HG02970 (cell line): Measurements from ENCODE around the gene FAM177A1.
"Not testable (repeated sequence)": the region's sequence is repeated elsewhere in the genome, so short reads cannot be mapped to it uniquely, and the experiment has no call there.

Experiments
- ATAC-seq: cut with Tn5 transposase; IDR thresholded peaks from one replicate; pipeline ENCODE4 v1.9.1; 2021; ENCODE audit warnings: mild to moderate bottlenecking, moderate library complexity, moderate number of reproducible peaks; ENCODE audit not compliant: unreplicated experiment, low FRiP score

The FAM177A1 gene

GRCh38 chr14:35052637-35053036 is 6.6 kb downstream of the FAM177A1 start:
- ATAC-seq: no peak

DNA sequence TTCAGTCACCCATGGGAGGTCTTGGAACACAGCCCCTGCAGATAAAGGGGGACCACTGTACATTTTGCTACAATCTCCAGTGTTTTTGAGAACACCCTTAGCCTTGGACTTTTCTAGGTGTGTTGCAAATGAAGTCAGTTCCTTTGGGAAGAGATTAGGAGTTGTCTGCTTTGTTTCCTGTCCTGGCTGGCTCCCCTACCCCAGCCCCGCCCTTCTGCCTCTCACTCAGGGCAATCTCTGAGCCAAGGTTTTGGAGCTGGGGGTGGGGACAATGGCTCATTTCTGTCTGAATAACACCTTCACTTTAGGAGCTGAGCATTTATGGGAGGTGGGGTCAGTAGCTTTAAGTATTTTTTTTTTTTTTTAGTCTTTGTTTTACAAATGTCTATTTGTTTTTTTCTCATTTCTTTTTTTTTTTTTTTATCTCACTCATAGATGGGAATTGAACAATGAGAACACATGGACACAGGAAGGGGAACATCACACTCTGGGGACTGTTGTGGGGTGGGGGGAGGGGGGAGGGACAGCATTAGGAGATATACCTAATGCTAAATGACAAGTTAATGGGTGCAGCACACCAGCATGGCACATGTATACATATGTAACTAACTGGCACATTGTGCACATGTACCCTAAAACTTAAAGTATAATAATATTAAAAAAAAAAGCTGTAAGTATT is 15.2 kb downstream of the FAM177A1 start:
- not testable (repeated sequence) for ATAC-seq

DNA sequence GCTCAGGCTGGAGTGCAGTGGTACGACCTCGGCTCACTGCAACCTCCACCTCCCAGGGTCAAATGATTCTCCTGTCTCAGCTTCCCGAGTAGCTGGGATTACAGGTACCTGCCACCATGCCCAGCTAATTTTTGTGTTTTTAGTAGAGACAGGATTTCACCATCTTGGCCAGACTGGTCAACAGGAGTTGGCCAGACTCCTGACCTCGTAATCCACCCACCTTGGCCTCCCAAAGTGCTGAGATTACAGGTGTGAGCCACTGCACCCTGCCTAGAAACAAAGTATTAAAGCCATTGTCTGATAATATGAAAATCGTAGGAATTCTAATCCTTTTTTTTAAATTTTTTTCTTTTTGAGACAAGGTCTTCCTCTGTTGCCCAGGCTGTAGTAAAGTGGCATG is 19.7 kb downstream of the FAM177A1 start:
- ATAC-seq: not testable (repeated sequence)

GRCh38 chr14:35068238-35069012 is 22.4 kb downstream of the FAM177A1 start:
- ATAC-seq: no peak

DNA sequence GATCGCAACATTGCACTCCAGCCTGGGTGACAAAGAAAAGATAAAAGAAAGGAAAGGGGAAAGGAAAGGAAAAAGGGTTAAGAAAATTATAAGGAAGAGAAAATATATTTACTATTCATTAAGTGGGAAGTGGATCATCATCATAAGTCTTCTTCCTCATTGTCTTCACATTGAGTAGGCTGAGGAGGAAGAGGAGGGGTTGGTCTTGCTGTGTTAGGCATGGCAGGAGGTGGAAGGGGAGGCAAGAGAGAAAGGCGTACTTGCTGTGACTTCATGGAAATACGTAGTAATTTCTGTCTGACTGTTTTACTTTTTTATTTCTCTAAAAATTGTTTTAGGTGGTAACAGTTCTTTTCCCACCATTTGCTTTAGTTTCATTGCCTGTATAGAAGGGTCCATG is 26.2 kb downstream of the FAM177A1 start:
- ATAC-seq: no peak

- ATAC-seq: no peak
These were observed 27.4 kb downstream of the FAM177A1 start for GRCh38 chr14:35073486-35073885.

DNA sequence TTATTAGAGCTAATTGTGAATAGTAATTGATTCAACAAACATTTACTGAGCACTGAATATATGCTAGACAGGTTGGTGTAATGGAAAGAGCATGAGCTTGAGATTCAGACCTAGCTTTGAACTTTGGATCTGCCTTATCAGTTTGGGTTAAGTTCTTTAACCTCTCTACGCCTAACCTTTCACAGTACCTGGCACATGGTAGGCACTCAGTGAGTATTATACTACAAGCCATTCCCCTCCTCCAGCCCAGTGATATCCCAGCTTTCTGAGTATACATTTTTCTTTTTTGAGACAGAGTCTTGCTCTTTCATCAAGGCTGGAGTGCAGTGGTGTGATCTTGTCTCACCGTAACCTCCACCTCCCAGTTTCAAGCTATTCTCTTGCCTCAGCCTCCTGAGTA is 32.0 kb downstream of the FAM177A1 start:
- ATAC-seq: no peak

GRCh38 chr14:35079742-35080141 is 33.7 kb downstream of the FAM177A1 start:
- no peak for ATAC-seq

DNA sequence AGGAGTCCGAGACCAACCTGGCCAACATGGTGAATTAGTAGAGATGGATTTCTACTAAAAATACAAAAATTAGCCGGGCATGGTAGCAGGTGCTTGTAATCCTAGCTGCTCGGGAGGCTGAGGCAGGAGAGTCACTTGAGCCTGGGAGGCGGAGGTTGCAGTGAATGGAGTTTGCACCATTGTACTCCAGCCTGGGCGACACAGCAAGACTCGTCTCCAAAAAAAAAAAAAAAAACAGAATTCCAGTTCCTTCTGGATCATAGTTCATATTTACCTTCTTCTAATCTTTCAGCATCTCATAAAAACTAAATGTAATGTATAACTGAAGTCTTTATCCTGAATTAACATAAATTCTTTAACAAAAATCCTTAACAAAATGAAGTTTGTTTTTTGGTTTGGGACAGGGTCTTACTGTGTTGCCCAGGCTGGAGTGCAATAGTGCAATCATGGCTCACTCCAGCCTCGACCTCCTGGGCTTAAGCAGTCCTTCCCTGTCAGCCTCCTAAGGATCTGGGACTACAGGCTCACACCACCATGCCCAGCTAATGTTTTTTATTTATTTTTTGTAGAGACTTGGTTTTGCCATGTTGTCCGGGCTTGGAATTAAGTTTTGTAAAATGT is 37.6 kb downstream of the FAM177A1 start:
- ATAC-seq: no peak

DNA sequence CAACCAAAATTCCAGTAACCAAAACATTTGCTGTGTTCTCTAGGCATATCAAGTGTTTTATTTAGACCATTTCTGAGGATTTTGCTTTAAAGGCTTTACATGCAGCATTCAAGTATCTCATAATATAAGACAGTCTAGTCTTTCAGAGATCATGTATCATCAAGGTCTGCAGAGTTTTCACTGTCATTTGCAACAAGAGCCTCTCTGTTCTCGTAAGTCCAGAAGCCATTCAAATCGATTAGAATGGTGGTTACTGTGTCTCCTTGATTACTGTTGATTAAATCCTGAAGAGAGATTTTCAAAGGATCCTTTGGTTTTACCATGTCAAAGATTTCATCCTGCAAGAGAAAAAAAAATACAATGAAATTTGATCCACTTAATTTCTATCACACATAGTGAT is 39.4 kb downstream of the FAM177A1 start:
- no peak for ATAC-seq

DNA sequence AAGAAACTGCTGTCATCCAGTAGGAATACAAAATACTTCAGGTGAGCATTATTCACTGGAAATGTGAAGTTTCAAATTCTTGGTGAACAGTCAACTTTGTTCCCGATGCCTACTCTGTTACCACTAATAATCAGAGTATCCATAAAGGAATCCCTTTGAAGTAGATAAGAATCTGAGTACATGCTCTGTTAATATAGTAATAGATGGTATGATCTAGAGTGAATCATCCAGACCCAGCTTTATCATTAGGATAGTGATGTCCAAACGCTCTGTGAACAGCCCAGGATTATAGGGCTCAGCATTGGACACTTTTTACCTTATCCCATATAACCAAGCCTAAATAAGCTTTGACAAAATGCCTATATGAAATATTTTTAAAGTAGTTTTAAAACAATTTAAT is 42.4 kb downstream of the FAM177A1 start:
- ATAC-seq: no peak

- not testable (repeated sequence) for ATAC-seq
These were observed 48.6 kb downstream of the FAM177A1 start for GRCh38 chr14:35094645-35095044.

GRCh38 chr14:35107866-35108265 is 61.8 kb downstream of the FAM177A1 start:
- no peak for ATAC-seq

GRCh38 chr14:35112641-35113040 is 66.6 kb downstream of the FAM177A1 start:
- ATAC-seq: no peak

- no peak for ATAC-seq
These were observed 67.4 kb downstream of the FAM177A1 start for GRCh38 chr14:35113308-35113950.

DNA sequence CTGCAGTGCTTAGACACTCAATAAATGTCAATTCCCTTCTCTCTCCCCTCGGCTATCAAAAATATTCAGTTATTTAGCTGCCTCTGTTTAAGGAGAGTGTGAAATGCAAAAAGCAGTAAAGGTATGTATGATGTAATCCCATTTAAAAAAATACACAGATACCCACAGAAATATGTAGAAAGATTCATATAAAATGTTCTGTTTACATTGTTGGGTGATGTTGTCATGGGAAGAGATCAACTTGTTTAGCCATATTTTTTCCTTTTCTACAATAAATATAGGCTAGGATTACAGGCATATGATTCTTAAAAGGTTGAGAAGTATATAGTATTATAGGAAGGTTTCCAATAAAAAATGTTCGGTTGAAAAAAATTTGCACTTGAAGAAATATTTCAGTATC is 68.0 kb downstream of the FAM177A1 start:
- ATAC-seq: no peak

DNA sequence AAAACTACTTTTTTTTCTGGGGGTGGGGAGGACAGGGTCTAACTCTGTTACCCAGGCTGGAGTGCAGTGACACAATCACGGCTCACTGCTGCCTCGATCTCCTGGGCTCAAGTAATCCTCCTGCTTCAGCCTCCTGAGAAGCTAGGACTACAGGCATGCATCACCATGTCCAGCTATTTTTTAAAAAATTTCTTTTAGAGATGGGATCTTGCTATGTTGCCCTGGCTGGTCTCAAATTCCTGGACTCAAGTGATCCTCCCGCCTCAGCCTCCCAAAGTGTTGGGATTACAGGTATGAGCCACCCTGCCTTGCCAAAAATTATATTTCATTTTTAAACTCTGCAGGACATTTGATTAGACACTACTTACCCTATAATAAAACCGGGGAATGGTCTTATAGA is 70.2 kb downstream of the FAM177A1 start:
- no peak for ATAC-seq

DNA sequence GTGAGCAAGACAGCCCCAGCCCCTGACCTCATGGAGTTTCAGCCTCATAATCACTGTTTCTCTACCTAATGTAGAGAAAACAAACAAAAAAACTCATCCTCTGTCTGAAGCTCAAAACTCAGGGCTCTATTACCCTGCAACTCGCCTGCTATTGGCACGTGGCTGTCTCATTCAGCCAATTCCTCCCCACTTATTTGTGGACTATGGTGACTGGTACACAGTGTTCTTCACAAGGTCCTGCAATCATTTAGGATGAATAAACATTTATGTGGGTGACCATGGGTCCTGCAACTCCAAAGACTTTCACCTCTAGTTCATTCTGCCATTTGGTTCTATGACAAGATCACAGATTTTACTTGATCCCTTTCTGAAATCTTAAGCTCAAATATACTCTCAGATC is 71.0 kb downstream of the FAM177A1 start:
- no peak for ATAC-seq

DNA sequence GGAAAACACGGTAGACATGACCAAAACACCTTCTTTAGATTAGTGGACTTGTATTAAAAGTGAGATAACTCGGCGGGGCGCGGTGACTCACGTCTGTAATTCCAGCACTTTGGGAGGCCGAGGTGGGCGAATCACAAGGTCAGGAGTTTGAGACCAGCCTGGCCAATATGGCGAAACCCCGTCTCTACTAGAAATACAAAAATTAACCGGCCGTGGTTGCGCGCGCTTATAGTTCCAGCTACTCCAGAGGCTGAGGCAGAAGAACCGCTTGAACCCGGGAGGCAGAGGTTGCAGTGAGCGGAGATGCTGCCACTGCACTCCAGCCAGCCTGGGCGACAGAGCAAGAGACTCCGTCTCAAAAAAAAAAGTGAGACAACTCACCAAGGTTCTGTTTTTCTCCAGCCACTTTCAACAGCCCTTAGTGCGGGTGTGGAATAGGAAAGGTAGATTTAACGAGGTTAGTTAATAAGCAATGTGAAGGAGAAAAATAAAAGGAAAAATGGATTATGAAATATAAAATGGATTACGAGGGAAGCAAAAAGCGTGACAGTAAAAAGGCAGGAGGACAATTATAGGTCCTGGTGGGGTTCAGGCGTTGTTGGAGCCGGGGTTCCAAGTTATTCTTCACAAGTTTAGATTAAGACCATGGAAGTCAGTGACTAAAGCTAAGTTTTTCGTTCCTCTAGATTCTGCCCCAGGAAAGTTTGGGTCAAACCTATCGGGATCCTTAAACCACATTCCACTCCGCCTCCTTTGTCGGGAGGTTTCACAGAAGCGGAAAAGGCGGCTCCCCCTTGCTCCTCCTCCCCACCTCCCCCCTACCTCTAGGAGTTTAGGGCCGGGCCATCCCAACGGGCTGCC is 75.2 kb downstream of the FAM177A1 start:
- no peak for ATAC-seq
